ACC112 (cell line): Measurements from ENCODE around the gene GUCY1A2.
"Not testable (repeated sequence)": the region's sequence is repeated elsewhere in the genome, so short reads cannot be mapped to it uniquely, and the experiment has no call there.

Experiments
- H2AFZ ChIP-seq: fragments of 200-600 bp; sonication (generic); one replicate; pipeline ENCODE4 v1.6.0; 2017; ENCODE audit warnings: antibody characterized with exemption, low read length; ENCODE audit not compliant: unreplicated experiment
- H3K27ac ChIP-seq: fragments of 200-600 bp; sonication (generic); 2 replicates; pipeline ENCODE4 v1.5.1; 2014; ENCODE audit warnings: low read depth, mild to moderate bottlenecking, antibody characterized with exemption, low read length, moderate library complexity
- H3K27me3 ChIP-seq: fragments of 200-600 bp; sonication (generic); 2 replicates; pipeline ENCODE4 v1.6.1; 2014; ENCODE audit warnings: mild to moderate bottlenecking, antibody characterized with exemption, low read length, moderate library complexity, mixed read lengths; ENCODE audit not compliant: insufficient read depth
- H3K36me3 ChIP-seq: fragments of 200-600 bp; sonication (generic); 2 replicates; pipeline ENCODE4 v1.6.1; 2016; ENCODE audit warnings: mild to moderate bottlenecking, antibody characterized with exemption, low read length, moderate library complexity, mixed read lengths; ENCODE audit not compliant: insufficient read depth
- H3K4me1 ChIP-seq: fragments of 200-600 bp; sonication (generic); one replicate; pipeline ENCODE4 v1.6.1; 2016; ENCODE audit warnings: low read length, mixed read lengths; ENCODE audit not compliant: insufficient read depth, unreplicated experiment, control insufficient read depth
- H3K4me3 ChIP-seq: fragments of 200-600 bp; sonication (generic); 2 replicates; pipeline ENCODE4 v1.5.1; 2014; ENCODE audit warnings: mild to moderate bottlenecking, low read depth, low read length
- H3K79me2 ChIP-seq: fragments of 200-600 bp; sonication (generic); one replicate; pipeline ENCODE4 v1.6.0; 2016; ENCODE audit warnings: low read length; ENCODE audit not compliant: control insufficient read depth, unreplicated experiment, insufficient read depth

The GUCY1A2 gene

GRCh38 chr11:106842134-106842533 is 176.1 kb downstream of the GUCY1A2 start:
- no peaks in the 10 kb centered on the region for H3K36me3 ChIP-seq
- H3K27me3 ChIP-seq = 0 out of 2 replicates have a peak, but pooled peaks cover 4% of the 10 kb centered on the region
- H3K4me3 ChIP-seq = no peak overlapping the region
- no peaks in the 10 kb centered on the region for H3K79me2 ChIP-seq
- no peaks in the 10 kb centered on the region for H3K4me1 ChIP-seq
- no peak overlapping the region for H3K27ac ChIP-seq
- H2AFZ ChIP-seq = no peak overlapping the region

- Histone ChIP-seq H3K27me3 (0 out of 2 replicates have a peak, but pooled peaks cover 4% of the 10 kb centered on the region), H3K27ac (no peak overlapping the region), H3K4me1 (no peaks in the 10 kb centered on the region), H3K36me3 (no peaks in the 10 kb centered on the region), H3K4me3 (no peak overlapping the region), H2AFZ (no peak overlapping the region), H3K79me2 (no peaks in the 10 kb centered on the region)
Measured at GRCh38 chr11:106840947-106841346, 177.3 kb downstream of the GUCY1A2 start.

- Histone ChIP-seq H3K79me2 (no peaks in the 10 kb centered on the region), H3K36me3 (no peaks in the 10 kb centered on the region), H3K27me3 (no peaks in the 10 kb centered on the region), H3K4me1 (no peaks in the 10 kb centered on the region), H2AFZ (no peak overlapping the region), H3K4me3 (no peak overlapping the region), H3K27ac (no peak overlapping the region)
Measured at GRCh38 chr11:106840146-106840545, 178.1 kb downstream of the GUCY1A2 start.

GRCh38 chr11:106834567-106834966 is 183.7 kb downstream of the GUCY1A2 start:
- Histone ChIP-seq H3K4me3 (no peak overlapping the region), H3K27me3 (no peaks in the 10 kb centered on the region)

GRCh38 chr11:106828976-106829375 is 189.3 kb downstream of the GUCY1A2 start:
- no peaks in the 10 kb centered on the region for H3K79me2 ChIP-seq
- H3K4me1 ChIP-seq = no peaks in the 10 kb centered on the region
- H3K4me3 ChIP-seq = no peak overlapping the region
- H2AFZ ChIP-seq = no peak overlapping the region
- H3K27ac ChIP-seq = no peak overlapping the region
- H3K36me3 ChIP-seq = no peaks in the 10 kb centered on the region
- no peaks in the 10 kb centered on the region for H3K27me3 ChIP-seq

More at GRCh38 chr11:106834567-106834966, 183.7 kb downstream of the GUCY1A2 start:
- Histone ChIP-seq H3K27ac (no peak overlapping the region), H3K36me3 (no peaks in the 10 kb centered on the region), H3K4me1 (no peaks in the 10 kb centered on the region), H2AFZ (no peak overlapping the region), H3K79me2 (no peaks in the 10 kb centered on the region)

GRCh38 chr11:106828576-106828975 is 189.7 kb downstream of the GUCY1A2 start:
- no peaks in the 10 kb centered on the region for H3K79me2 ChIP-seq
- H3K27me3 ChIP-seq = no peaks in the 10 kb centered on the region
- H3K27ac ChIP-seq = no peak overlapping the region
- H3K36me3 ChIP-seq = no peaks in the 10 kb centered on the region
- H2AFZ ChIP-seq = no peak overlapping the region
- no peak overlapping the region for H3K4me3 ChIP-seq
- H3K4me1 ChIP-seq = no peaks in the 10 kb centered on the region

- Histone ChIP-seq H3K4me1 (no peaks in the 10 kb centered on the region), H3K36me3 (no peaks in the 10 kb centered on the region), H3K27ac (no peak overlapping the region), H3K79me2 (no peaks in the 10 kb centered on the region), H3K4me3 (no peak overlapping the region), H3K27me3 (no peaks in the 10 kb centered on the region; the same call in 1 of the 2 replicates), H2AFZ (no peak overlapping the region)
Measured at GRCh38 chr11:106827687-106828086, 190.6 kb downstream of the GUCY1A2 start.

GRCh38 chr11:106826558-106826957 is 191.7 kb downstream of the GUCY1A2 start:
- not testable (repeated sequence) for H3K27ac ChIP-seq, H3K27me3 ChIP-seq, H3K79me2 ChIP-seq, H3K36me3 ChIP-seq, H2AFZ ChIP-seq, H3K4me3 ChIP-seq, H3K4me1 ChIP-seq

- Histone ChIP-seq H3K4me1 (no peaks in the 10 kb centered on the region), H3K27ac (no peak overlapping the region), H3K79me2 (no peaks in the 10 kb centered on the region), H3K27me3 (no peaks in the 10 kb centered on the region; the same call in 1 of the 2 replicates), H3K4me3 (no peak overlapping the region), H3K36me3 (no peaks in the 10 kb centered on the region), H2AFZ (no peak overlapping the region)
Measured at GRCh38 chr11:106821826-106822225, 196.4 kb downstream of the GUCY1A2 start.

- Histone ChIP-seq H2AFZ (no peak overlapping the region), H3K4me1 (no peaks in the 10 kb centered on the region), H3K4me3 (no peak overlapping the region), H3K27me3 (no peaks in the 10 kb centered on the region; the same call in 1 of the 2 replicates), H3K79me2 (no peaks in the 10 kb centered on the region), H3K36me3 (no peaks in the 10 kb centered on the region), H3K27ac (no peak overlapping the region)
Measured at GRCh38 chr11:106821291-106821690, 197.0 kb downstream of the GUCY1A2 start.

GRCh38 chr11:106818443-106818842 is 199.8 kb downstream of the GUCY1A2 start:
- Histone ChIP-seq H2AFZ (no peak overlapping the region), H3K79me2 (no peaks in the 10 kb centered on the region), H3K4me3 (no peak overlapping the region), H3K27me3 (no peaks in the 10 kb centered on the region; the same call in 1 of the 2 replicates), H3K36me3 (no peaks in the 10 kb centered on the region), H3K4me1 (no peaks in the 10 kb centered on the region), H3K27ac (no peak overlapping the region)
